ENCODE data around the gene ZSWIM4. TPM values are rescaled to one million over a fixed set of nuclear protein-coding genes. Genes with fewer than 3 reads are reported as not detected.
A peak's percentile ranks its signal among the peaks of the same experiment; 100 is the strongest.

The ZSWIM4 gene
- total and polyA plus RNA-seq, 2 of the 13 experiments (the other 11 are each of a cell fraction or from before 2014, with no cell fraction given): 0.33 to 0.86 TPM

DNA sequence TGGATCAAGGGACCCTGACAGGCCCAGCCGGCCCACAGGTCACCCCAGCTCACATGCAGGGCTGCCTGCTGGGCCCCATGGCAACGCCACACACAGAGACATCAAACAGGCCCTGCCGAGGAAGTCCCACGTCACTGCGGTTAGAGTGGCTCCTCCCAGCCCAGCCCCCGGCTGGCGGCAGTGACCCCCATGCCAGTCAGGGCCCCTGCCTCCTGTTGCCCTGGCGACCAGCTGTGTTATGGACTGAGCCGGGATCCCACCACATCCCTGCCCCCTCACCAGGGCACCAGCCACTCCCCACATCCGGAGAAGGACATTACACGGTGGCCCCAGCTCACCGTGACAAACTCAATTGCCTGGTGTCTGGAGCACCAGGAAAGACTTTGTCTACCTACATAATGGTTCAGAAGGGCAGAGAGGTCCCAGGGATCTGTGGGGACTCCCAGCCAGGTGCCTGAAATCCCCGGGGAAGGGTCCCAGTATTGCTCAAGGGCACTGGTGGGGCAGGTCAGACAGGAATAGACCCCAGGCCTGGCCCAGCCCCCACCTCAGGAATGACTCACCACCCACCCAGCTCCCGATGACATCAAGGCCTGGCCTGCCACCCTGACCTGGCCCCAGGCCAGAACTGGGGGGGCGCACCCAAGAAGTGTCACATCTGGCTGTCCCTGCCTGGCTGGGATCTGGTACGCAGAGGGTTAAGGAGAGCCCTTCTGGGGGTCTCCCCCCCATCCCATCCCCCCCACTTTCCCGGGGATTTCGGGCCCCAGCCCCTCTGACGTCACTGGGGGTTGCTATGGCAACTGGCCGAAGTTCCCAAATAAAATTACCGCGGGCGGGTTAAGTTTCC, 51.5 kb downstream of the ZSWIM4 start (continued):
- TF ChIP-seq, protein P1, sequence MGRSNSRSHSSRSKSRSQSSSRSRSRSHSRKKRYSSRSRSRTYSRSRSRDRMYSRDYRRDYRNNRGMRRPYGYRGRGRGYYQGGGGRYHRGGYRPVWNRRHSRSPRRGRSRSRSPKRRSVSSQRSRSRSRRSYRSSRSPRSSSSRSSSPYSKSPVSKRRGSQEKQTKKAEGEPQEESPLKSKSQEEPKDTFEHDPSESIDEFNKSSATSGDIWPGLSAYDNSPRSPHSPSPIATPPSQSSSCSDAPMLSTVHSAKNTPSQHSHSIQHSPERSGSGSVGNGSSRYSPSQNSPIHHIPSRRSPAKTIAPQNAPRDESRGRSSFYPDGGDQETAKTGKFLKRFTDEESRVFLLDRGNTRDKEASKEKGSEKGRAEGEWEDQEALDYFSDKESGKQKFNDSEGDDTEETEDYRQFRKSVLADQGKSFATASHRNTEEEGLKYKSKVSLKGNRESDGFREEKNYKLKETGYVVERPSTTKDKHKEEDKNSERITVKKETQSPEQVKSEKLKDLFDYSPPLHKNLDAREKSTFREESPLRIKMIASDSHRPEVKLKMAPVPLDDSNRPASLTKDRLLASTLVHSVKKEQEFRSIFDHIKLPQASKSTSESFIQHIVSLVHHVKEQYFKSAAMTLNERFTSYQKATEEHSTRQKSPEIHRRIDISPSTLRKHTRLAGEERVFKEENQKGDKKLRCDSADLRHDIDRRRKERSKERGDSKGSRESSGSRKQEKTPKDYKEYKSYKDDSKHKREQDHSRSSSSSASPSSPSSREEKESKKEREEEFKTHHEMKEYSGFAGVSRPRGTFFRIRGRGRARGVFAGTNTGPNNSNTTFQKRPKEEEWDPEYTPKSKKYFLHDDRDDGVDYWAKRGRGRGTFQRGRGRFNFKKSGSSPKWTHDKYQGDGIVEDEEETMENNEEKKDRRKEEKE (IDR thresholded peaks at IDR 0.05): no peak
- no peak for TF ChIP-seq GZF1 (CRISPR knock-in tag; IDR thresholded peaks at IDR 0.05)
- no peak for TF ChIP-seq MAFG (CRISPR knock-in tag; IDR thresholded peaks at IDR 0.05)
- TF ChIP-seq HNF4G (IDR thresholded peaks at IDR 0.05; ENCODE audit: borderline replicate concordance, low read depth, low read length): peak; percentile 60
- TF ChIP-seq HNF4G (CRISPR knock-in tag; IDR thresholded peaks at IDR 0.05; ENCODE audit: borderline replicate concordance, low read depth): 0 out of 2 replicates have a peak, but pooled peaks have one; percentile 20
- TF ChIP-seq SAFB2 (CRISPR knock-in tag; IDR thresholded peaks at IDR 0.05; ENCODE audit: borderline replicate concordance, low read depth): peak; percentile 7; the same call in 1 of the 2 replicates
- peak; percentile 90 for TF ChIP-seq HNRNPL (IDR thresholded peaks at IDR 0.05; ENCODE audit: low read depth, low read length)
- TF ChIP-seq ATF3 (CRISPR knock-in tag; IDR thresholded peaks at IDR 0.05): peak; percentile 94
- TF ChIP-seq, protein P2, sequence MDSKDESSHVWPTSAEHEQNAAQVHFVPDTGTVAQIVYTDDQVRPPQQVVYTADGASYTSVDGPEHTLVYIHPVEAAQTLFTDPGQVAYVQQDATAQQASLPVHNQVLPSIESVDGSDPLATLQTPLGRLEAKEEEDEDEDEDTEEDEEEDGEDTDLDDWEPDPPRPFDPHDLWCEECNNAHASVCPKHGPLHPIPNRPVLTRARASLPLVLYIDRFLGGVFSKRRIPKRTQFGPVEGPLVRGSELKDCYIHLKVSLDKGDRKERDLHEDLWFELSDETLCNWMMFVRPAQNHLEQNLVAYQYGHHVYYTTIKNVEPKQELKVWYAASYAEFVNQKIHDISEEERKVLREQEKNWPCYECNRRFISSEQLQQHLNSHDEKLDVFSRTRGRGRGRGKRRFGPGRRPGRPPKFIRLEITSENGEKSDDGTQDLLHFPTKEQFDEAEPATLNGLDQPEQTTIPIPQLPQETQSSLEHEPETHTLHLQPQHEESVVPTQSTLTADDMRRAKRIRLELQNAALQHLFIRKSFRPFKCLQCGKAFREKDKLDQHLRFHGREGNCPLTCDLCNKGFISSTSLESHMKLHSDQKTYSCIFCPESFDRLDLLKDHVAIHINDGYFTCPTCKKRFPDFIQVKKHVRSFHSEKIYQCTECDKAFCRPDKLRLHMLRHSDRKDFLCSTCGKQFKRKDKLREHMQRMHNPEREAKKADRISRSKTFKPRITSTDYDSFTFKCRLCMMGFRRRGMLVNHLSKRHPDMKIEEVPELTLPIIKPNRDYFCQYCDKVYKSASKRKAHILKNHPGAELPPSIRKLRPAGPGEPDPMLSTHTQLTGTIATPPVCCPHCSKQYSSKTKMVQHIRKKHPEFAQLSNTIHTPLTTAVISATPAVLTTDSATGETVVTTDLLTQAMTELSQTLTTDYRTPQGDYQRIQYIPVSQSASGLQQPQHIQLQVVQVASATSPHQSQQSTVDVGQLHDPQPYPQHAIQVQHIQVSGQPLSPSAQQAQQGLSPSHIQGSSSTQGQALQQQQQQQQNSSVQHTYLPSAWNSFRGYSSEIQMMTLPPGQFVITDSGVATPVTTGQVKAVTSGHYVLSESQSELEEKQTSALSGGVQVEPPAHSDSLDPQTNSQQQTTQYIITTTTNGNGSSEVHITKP (CRISPR knock-in tag; IDR thresholded peaks at IDR 0.05; ENCODE audit: low read depth): no peak
- peak; percentile 81; the same call in 1 of the 2 replicates for TF ChIP-seq JUND (CRISPR knock-in tag; IDR thresholded peaks at IDR 0.05)
- TF ChIP-seq SP4 (CRISPR knock-in tag; IDR thresholded peaks at IDR 0.05): peak; percentile 46; the same call in 1 of the 2 replicates
- TF ChIP-seq, protein P3, sequence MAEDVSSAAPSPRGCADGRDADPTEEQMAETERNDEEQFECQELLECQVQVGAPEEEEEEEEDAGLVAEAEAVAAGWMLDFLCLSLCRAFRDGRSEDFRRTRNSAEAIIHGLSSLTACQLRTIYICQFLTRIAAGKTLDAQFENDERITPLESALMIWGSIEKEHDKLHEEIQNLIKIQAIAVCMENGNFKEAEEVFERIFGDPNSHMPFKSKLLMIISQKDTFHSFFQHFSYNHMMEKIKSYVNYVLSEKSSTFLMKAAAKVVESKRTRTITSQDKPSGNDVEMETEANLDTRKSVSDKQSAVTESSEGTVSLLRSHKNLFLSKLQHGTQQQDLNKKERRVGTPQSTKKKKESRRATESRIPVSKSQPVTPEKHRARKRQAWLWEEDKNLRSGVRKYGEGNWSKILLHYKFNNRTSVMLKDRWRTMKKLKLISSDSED (CRISPR knock-in tag; IDR thresholded peaks at IDR 0.05): no peak
- TF ChIP-seq, protein P4, sequence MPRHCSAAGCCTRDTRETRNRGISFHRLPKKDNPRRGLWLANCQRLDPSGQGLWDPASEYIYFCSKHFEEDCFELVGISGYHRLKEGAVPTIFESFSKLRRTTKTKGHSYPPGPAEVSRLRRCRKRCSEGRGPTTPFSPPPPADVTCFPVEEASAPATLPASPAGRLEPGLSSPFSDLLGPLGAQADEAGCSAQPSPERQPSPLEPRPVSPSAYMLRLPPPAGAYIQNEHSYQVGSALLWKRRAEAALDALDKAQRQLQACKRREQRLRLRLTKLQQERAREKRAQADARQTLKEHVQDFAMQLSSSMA (CRISPR knock-in tag; IDR thresholded peaks at IDR 0.05): no peak
- peak; percentile 45; the same call in 1 of the 2 replicates for TF ChIP-seq GATAD1 (CRISPR knock-in tag; IDR thresholded peaks at IDR 0.05)
- peak; percentile 58; the same call in 1 of the 2 replicates for TF ChIP-seq RCOR2 (CRISPR knock-in tag; IDR thresholded peaks at IDR 0.05)
